Measurements from ENCODE around the gene LYAR.

The LYAR gene, protein sequence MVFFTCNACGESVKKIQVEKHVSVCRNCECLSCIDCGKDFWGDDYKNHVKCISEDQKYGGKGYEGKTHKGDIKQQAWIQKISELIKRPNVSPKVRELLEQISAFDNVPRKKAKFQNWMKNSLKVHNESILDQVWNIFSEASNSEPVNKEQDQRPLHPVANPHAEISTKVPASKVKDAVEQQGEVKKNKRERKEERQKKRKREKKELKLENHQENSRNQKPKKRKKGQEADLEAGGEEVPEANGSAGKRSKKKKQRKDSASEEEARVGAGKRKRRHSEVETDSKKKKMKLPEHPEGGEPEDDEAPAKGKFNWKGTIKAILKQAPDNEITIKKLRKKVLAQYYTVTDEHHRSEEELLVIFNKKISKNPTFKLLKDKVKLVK

DNA sequence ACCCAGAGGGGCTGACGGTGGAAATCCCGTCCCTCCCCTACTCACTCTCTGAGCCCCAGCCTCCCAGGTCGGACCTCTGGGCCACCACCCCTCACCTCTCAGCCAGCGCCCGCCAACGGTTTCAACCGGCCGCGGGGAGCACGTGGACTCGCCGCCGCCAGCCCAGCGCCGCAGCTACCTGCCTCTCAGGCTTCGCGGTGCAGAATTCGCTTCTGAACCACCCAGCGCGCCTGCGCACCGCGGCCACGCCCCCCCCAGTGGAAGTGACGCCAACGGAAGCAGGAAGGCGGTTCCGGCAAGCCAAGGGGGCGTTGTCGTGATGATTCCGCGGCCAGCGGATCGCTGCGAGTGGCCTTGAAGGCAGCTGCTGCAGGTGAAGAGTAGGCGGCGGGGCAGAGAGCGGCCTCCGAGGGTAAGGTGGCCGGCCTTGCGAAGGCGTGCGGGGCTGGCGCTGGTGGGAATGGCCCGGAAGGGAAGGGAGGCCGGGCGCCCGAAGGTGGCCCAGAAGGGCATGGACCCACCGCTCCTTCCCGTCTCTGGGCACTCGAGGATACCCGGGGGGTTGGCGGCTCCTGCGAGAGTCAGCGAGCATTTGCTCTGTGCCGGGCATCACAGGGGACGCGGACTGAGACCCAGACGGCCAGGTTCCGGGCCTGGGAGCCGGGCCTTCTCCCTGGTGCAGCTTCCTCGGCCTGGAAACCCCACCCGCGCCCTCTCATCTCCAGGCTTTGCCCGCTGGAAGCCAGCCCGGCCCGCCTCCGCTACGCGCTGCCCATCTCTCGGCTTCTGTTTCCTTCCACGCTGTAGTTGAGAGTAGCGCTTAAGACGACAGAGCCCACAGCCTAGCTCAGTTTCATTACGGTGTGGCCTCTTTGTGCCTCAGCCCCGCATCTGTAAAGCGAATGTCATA, at the start of gene LYAR, which contains the start of gene ZBTB49:
TSS of gene LYAR (minus strand) at position 214 of the 910 bp plus-strand sequence. CDS start 6,412 bp downstream, outside the sequence.
TSS of gene ZBTB49 (plus strand) at position 311 of the 910 bp plus-strand sequence. CDS start 9,695 bp downstream, outside the sequence.
- TF ChIP-seq TAF1 (IDR thresholded peaks at IDR 0.05; ENCODE audit: low read depth) (peak; percentile 95), CREB1 (IDR thresholded peaks at IDR 0.05; ENCODE audit: low read depth) (peak; percentile 83), YY1 (IDR thresholded peaks at IDR 0.05; ENCODE audit: low read depth) (peak; percentile 59), TEAD4 (IDR thresholded peaks at IDR 0.05) (no peak; the same call in 1 of the 2 replicates), EP300 (IDR thresholded peaks at IDR 0.05; ENCODE audit: borderline replicate concordance) (0 out of 2 replicates have a peak, but pooled peaks have one; percentile 13), NFIC (IDR thresholded peaks at IDR 0.05) (0 out of 2 replicates have a peak, but pooled peaks have one; percentile 20), CEBPB (IDR thresholded peaks at IDR 0.05) (no peak), EGR1 (IDR thresholded peaks at IDR 0.05) (no peak), TCF12 (IDR thresholded peaks at IDR 0.05; ENCODE audit: low read depth) (peak; percentile 62)
- TF ChIP-seq, protein P1, sequence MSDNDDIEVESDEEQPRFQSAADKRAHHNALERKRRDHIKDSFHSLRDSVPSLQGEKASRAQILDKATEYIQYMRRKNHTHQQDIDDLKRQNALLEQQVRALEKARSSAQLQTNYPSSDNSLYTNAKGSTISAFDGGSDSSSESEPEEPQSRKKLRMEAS (IDR thresholded peaks at IDR 0.05), result peak; percentile 98
- TF ChIP-seq, protein P2, sequence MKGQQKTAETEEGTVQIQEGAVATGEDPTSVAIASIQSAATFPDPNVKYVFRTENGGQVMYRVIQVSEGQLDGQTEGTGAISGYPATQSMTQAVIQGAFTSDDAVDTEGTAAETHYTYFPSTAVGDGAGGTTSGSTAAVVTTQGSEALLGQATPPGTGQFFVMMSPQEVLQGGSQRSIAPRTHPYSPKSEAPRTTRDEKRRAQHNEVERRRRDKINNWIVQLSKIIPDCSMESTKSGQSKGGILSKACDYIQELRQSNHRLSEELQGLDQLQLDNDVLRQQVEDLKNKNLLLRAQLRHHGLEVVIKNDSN (IDR thresholded peaks at IDR 0.05), result peak; percentile 67

DNA sequence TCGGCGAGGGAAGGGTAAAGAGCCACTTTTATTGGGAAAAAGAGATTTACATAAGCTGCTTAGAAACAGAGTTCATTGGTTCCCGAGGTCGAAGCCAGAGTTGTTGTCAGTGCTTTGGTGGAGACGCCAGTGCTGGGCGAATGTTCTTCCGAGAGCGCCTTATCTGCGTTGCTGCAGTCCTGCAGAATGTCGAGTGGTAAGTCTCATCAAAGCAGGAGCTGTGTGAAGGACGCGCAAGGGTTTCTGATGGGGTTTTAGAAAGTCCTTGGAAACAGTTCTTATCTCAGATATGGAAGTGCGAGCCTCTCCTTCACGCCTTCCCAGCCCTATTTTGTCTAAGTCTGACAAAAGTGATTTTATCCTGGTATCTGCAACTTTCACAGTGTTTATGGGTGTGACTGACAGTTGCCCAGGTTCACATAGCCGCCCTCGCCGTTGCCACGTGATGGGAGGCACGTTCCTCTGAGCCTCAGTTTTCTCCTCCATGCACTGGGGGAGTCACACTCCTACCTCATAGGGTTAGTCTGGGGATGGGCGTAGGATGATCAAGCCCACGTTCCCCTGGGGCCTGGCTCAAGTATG, 49.6 kb upstream of the LYAR start:
- no peak for TF ChIP-seq FOXM1 (IDR thresholded peaks at IDR 0.05; ENCODE audit: borderline replicate concordance, low read depth)
- no peak for TF ChIP-seq TAF1 (IDR thresholded peaks at IDR 0.05; ENCODE audit: low read depth)
- TF ChIP-seq, protein P1 (IDR thresholded peaks at IDR 0.05), result no peak

DNA sequence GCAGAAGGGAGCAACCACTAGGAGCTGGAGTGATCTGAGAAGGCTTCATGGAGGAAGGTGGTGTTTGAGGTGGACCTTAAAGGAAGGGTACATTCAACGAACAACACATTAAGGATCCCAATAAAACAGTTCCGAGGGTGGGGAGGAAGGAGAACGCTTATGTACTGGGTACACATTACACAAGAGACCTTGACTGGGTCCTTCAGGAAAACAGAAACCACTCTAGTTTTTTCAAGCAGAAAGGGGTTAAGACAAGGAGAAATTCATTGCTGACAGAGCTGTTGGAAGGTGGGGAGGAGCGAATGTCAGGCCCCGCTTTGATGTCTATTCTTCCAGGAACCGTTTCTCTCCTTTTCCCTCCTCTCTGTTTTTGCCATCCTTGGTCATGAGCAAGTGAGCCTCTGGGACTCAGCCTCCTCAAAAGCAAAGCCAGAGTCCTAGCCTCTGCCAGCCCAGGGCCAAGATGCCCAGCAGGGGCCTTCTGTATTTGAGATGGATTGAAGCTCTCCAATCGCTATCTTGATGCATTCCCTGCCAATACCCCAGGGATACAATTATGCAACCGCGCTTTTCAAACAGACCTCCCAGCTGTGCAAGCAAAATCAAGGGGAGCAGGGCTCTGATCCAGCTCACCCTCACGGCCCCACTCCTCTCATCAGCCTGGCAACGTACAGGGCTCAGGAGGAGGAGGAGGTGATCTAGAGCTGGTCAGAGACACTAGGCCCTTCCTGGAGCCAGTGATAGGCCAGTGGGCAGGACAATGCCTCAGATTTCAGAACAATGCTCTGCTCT, 48.5 kb upstream of the LYAR start:
- TF ChIP-seq EGR1 (IDR thresholded peaks at IDR 0.05), result no peak
- no peak for TF ChIP-seq EP300 (IDR thresholded peaks at IDR 0.05; ENCODE audit: borderline replicate concordance)
- no peak for TF ChIP-seq CREB1 (IDR thresholded peaks at IDR 0.05; ENCODE audit: low read depth)
- no peak for TF ChIP-seq ZBTB7A (IDR thresholded peaks at IDR 0.05; ENCODE audit: low read depth)
- no peak for TF ChIP-seq TEAD4 (IDR thresholded peaks at IDR 0.05)
- TF ChIP-seq FOXM1 (IDR thresholded peaks at IDR 0.05; ENCODE audit: borderline replicate concordance, low read depth), result no peak
- TF ChIP-seq TAF1 (IDR thresholded peaks at IDR 0.05; ENCODE audit: low read depth), result no peak
- no peak for TF ChIP-seq NFIC (IDR thresholded peaks at IDR 0.05)
- TF ChIP-seq, protein P1 (IDR thresholded peaks at IDR 0.05), result no peak
- TF ChIP-seq, protein P2 (IDR thresholded peaks at IDR 0.05), result no peak
- no peak for TF ChIP-seq TCF12 (IDR thresholded peaks at IDR 0.05; ENCODE audit: low read depth)
- TF ChIP-seq YY1 (IDR thresholded peaks at IDR 0.05; ENCODE audit: low read depth), result no peak
- no peak for TF ChIP-seq RAD21 (IDR thresholded peaks at IDR 0.05; ENCODE audit: low read depth)
- TF ChIP-seq CEBPB (IDR thresholded peaks at IDR 0.05), result no peak
- TF ChIP-seq, protein P3, sequence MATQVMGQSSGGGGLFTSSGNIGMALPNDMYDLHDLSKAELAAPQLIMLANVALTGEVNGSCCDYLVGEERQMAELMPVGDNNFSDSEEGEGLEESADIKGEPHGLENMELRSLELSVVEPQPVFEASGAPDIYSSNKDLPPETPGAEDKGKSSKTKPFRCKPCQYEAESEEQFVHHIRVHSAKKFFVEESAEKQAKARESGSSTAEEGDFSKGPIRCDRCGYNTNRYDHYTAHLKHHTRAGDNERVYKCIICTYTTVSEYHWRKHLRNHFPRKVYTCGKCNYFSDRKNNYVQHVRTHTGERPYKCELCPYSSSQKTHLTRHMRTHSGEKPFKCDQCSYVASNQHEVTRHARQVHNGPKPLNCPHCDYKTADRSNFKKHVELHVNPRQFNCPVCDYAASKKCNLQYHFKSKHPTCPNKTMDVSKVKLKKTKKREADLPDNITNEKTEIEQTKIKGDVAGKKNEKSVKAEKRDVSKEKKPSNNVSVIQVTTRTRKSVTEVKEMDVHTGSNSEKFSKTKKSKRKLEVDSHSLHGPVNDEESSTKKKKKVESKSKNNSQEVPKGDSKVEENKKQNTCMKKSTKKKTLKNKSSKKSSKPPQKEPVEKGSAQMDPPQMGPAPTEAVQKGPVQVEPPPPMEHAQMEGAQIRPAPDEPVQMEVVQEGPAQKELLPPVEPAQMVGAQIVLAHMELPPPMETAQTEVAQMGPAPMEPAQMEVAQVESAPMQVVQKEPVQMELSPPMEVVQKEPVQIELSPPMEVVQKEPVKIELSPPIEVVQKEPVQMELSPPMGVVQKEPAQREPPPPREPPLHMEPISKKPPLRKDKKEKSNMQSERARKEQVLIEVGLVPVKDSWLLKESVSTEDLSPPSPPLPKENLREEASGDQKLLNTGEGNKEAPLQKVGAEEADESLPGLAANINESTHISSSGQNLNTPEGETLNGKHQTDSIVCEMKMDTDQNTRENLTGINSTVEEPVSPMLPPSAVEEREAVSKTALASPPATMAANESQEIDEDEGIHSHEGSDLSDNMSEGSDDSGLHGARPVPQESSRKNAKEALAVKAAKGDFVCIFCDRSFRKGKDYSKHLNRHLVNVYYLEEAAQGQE (IDR thresholded peaks at IDR 0.05; ENCODE audit: low read depth), result no peak

DNA sequence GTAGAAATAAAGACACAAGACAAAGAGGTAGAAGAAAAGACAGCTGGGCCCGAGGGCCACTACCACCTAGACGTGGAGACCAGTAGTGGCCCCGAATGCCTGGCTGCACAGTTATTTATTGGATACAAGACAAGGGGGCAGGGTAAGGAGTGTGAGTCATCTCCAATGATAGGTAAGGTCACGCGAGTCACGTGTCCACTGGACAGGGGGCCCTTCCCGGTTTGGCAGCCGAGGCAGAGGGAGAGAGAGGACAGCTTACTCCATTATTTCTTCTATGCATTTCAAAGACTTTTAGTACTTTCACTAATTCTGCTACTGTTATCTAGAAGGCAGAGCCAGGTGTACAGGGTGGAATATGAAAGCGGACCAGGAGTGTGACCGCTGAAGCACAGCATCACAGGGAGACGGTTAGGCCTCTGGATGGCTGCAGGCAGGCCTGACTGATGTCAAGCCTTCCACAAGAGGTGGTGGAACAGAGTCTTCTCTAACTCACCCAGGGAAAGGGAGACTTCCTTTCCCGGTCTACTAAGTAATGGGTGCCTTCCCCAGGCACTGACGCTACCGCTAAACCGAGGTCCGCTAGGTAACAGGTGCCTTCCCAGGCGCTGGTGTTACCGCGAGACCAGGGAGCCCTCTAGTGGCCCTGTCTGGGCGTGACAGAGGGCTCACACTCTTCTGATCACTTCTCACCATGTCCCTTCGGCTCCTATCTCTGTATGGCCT, 45.0 kb upstream of the LYAR start:
- no peak for TF ChIP-seq NFIC (IDR thresholded peaks at IDR 0.05)
- TF ChIP-seq, protein P2 (IDR thresholded peaks at IDR 0.05), result peak; percentile 87
- TF ChIP-seq RAD21 (IDR thresholded peaks at IDR 0.05; ENCODE audit: low read depth), result peak; percentile 88

DNA sequence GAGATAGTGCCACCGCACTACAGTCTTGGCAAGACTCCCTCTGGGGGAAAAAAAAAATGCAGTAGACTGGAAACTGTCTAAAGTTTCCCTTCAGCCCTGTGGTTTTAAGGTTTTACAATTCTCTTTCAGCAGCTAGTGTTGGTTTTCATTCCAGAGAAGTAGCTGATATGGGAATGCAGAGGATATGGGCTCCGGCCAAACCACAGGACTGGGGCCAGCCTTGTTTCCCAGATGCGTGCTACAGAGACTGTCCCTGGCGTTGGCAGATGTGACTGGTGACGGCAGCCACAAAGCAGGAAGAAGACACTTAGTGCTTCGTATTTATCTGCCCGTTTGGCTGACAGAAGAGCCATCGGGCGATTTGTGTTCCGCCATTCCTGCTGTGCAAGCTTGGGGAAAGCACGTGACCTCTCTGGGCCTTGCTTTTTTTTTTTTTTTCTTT, 43.3 kb upstream of the LYAR start:
- TF ChIP-seq TEAD4 (IDR thresholded peaks at IDR 0.05) (no peak), EGR1 (IDR thresholded peaks at IDR 0.05) (no peak), YY1 (IDR thresholded peaks at IDR 0.05; ENCODE audit: low read depth) (no peak), CEBPB (IDR thresholded peaks at IDR 0.05) (no peak), EP300 (IDR thresholded peaks at IDR 0.05; ENCODE audit: borderline replicate concordance) (no peak), FOXM1 (IDR thresholded peaks at IDR 0.05; ENCODE audit: borderline replicate concordance, low read depth) (no peak), NFIC (IDR thresholded peaks at IDR 0.05) (no peak), RAD21 (IDR thresholded peaks at IDR 0.05; ENCODE audit: low read depth) (no peak), TCF12 (IDR thresholded peaks at IDR 0.05; ENCODE audit: low read depth) (no peak), CREB1 (IDR thresholded peaks at IDR 0.05; ENCODE audit: low read depth) (no peak), TAF1 (IDR thresholded peaks at IDR 0.05; ENCODE audit: low read depth) (no peak)
- TF ChIP-seq, protein P3 (IDR thresholded peaks at IDR 0.05; ENCODE audit: low read depth), result no peak
- TF ChIP-seq, protein P1 (IDR thresholded peaks at IDR 0.05), result no peak
- TF ChIP-seq, protein P2 (IDR thresholded peaks at IDR 0.05), result no peak
